Gastrocnemius medialis (tissue), 4 donors: ENCODE results near the gene CARD6.

Experiments
- CTCF ChIP-seq, 5 experiments: fragments of 450-650 bp in 3 of 5; fragments of 200-600 bp in 2 of 5; sonication (generic) in 2 of 5; IDR thresholded peaks in 4 of 5; conservative IDR thresholded peaks in 1 of 5; 1 replicate in 4 of 5; 2 replicates in 1 of 5; pipeline ENCODE4 v1.5.1; 2016 to 2019; ENCODE audit warnings: antibody characterized with exemption in 5 of 5, mild to moderate bottlenecking in 3 of 5, moderate library complexity in 3 of 5
- POLR2A ChIP-seq, 2 donors: fragments of 450-650 bp; IDR thresholded peaks; one replicate each; pipeline ENCODE4 v1.6.1; 2017; ENCODE audit warnings: antibody characterized with exemption in 2 of 2, mild to moderate bottlenecking in 2 of 2, moderate library complexity in 2 of 2

- TF ChIP-seq CTCF (IDR thresholded peaks at IDR 0.05 in 4 of 5, conservative IDR thresholded peaks at IDR 0.05 in 1 of 5) (no peak), POLR2A (IDR thresholded peaks at IDR 0.05) (no peak)
Observed at GRCh38 chr5:40832345-40832744, 8.8 kb upstream of the CARD6 start.
